HG03432 (cell line): ENCODE data around the gene UBIAD1.

ENCODE experiments used
- ATAC-seq: cut with Tn5 transposase; IDR thresholded peaks from one replicate; pipeline ENCODE4 v1.9.1; 2021; ENCODE audit warnings: mild to moderate bottlenecking, moderate library complexity; ENCODE audit not compliant: unreplicated experiment

UBIAD1 gene

DNA sequence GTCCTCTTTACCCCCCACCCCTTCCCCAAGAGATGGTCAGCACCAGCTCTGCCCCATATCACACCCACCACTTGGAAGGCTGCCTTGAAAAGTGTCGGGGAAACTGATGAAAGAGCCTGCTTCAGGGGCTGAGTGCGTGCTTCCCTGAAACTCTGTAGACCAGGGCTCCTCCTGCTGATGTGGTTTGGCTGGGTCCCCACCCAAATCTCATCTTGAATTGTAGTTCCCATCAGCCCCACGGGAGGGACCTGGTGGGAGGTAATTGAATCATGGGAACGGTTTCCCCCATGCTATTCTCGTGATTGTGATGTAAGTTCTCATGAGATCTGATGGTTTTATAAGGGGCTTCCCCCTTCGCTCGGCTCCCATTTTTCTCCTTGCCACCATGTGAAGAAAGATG lies 36.4 kb downstream of the UBIAD1 start:
- no peak for ATAC-seq

DNA sequence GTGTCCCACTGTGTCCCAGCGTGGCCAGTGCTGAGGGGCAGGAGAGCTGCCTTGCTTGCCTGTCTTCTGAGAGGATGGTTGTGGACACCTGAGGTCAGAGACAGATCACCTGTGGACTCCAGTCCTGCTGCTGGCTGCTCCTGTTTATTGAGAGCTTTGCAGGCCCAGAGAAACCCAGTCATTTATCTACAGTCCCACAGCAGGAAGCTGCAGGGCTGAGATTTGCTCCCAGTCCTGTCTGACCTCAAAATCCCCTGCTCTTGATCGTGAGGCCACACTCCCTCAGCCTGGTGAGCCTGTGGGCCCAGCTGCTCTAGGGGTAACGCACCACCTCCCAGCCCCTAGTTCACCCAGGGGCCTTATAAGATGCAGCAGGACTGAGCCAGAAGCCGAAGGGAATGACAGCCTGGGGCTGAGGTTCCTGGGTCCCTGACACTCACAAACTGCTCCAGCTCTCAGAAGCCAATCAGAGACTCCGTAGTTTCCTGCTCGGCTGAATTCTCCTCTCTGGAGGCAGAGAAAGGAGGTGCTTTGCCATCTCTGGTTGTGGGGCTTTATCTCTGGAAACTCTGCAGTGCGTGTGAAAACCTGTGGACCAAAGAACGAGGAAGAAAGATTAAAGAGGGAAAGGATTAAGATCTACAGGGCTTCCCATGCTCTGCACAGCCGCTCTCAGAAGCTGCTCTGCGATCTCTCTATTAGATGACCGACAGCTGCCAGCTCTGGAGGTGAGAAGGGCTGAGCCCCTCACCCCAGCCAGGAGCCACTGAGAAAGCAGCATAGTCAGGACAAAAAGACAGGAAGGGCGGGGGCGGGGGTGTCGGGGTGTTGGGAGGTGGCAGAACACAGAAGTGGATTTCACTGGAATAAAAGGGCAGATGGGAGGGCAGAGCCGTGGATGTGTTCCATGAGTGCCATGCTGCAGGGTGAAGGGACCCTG lies 39.1 kb downstream of the UBIAD1 start:
- ATAC-seq, result no peak

DNA sequence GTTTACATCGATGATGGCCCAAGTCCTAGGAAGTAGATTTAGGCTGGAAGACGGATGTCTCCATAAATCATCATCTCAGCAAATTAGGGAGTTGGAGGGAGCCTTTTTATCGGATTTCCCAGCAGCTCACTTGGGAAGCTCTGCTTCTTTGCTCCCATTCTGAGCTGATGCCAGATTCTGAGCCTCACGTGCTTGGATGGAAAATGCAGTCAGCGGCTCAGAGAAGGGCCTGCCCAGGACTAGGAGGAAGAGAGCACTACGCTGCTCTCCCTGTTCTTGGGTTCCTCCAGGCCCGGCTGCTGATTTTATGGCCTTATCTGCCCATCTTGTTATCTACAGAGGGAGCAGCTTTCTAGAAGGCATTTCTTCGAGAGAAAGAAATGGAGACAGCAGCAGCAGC lies 42.0 kb downstream of the UBIAD1 start:
- no peak for ATAC-seq

DNA sequence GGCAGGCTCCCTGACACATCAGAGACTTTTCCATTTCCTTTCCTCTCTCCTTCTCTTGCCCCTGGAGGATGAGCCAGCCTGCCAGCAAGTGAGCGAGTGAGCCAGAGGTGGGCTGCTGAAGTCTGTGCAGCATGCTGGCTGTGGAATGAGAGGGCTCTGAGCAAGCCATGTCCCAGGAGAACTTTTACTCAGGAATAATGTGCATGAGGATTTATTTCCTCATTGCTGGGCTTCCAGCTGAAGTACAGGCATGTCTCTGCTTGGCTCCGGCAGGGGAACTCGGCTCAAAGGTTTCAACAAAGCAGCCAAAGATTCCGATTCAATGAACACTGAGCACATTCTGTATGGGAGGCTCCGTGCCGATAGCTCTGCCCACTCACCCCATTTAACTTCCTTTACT lies 43.7 kb downstream of the UBIAD1 start:
- ATAC-seq, result no peak

DNA sequence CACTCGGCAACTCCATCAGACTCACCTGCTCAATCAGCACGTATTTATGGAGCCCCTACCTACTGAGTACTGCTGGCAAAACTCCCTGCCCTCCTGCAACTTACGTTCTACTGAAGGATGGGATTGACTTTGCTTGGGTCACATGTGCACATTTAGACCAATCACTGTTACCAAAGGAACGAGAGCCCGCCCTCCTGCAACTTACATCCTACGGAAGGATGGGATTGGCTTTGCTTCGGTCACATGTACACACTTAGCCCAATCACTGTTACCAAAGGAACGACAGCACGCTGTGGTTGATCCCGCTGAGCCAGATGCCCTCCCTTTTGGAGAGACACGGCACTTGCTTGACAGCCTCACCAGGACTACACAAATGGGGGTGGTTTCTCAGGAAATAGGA lies 46.0 kb downstream of the UBIAD1 start:
- no peak for ATAC-seq

DNA sequence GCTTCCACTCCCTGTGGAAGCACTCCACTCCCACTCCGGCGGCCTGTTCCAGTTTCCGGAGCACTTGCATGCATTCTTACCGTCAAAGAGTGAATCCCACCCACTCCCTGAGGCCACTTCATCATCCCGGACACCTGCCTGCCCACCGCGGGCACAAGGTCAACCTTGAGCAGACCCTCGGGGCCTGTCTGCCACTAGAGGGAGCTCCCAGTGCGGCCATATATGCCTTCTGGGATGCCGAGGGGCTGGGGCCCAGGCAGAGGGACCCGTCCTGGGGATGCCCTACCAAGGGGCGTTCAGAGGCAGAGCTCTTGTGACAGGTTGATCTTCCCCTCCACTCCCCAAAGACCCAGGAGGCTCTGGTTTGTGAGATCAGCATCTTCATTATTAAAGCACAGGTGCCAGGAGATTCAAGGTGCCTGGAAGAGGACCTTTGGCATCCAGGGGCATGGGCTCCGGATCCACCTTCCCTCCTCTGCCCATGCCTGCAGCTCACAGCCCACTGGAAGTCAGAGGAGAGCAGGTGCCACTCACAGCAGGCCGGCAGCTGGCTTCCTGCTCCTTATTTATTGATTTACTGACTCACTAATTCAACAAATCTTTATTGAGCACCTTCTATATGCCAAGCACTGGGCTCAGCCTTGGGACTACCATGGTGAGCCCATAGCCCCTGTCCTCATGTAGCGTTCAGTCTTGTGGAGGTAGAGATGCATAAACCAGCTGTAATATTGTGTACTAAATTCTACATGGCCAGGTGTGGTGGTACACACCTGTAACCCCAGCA lies 47.3 kb downstream of the UBIAD1 start:
- ATAC-seq, result no peak

DNA sequence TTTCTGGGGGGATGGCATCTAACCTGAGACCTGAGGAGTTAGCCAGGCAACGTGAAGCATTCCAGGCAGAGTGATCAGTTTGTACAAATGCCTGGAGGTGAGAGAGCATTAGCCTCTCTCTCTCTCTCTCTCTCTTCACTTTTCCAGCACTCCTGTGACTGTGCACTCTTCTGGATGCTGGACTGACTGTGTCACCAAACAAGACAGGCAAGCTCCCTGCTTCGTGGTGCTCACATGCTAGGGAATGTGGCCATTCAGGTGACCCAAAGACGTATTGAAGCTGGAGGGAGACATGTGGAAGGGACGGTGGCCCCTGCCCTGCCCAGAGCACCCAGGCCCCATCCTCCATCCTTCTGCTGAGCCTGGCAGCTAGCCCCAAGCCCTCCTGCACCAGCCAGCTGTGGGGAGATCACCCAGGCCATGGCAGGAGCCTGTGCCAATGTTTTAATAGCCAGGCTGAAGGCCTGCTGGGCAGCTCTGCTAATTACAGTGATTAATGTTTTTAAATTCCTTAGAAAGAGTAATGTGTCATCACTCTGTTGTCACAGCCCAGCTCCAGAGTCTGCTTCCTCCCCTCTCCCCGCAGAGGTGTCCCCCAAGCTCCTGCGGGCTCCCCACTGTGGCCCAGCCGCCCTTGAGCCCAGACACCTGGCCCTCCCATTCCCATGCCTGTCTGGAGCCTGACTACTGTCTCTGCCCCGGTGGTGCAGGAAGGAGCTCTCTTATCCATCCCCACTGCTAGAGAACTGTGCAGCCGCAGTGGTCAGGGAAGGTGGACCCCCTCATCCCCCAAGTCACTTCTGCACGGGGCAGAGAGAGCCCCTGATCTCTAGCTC lies 48.9 kb downstream of the UBIAD1 start:
- no peak for ATAC-seq

DNA sequence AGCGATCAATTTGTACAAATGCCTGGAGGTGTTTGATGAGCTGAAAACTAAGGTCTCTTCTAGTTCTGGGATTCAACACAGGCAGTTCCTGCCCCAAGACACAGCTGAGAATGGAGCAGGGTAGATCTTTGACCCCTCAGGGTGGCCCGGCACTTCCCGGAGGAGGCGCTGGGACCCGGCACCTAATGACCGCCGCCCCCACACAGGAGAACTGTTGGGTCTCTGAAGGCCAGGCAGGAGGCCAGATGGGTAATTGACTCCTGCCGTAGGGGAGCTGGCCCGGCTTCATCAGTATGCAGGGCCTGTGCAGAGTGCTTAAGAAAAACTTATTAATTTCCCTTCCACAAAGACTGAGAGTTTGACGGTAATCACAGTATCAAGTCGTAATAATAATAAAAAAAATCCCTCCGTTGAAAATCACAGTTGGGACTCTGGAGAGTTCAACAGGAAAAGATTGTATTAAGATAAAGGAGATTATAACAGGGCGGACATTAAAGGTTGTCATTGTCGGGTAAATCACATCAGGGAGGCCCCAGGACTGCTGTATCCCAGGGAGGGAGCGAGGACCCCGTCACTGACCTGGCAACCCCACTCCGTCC lies 51.7 kb downstream of the UBIAD1 start:
- ATAC-seq, result no peak

DNA sequence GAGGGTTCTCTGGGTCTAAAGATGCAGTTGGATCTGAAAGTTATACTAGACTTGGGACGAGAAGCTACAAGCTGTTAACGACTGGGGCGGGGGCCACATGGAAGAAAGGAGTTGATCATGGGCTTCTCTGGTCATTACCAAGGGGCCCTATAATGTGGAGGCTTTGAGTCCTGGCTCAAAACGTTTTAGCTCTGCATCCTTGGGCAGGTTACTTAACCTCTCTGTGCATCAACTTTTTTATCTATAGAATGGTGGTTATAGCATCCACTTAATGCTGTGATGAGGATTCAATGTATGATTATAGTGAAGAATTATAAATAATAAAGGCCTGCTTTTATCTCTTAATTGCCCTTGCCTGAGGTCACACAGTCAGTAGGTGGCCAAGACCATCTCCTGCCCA lies 53.1 kb downstream of the UBIAD1 start:
- ATAC-seq, result no peak

DNA sequence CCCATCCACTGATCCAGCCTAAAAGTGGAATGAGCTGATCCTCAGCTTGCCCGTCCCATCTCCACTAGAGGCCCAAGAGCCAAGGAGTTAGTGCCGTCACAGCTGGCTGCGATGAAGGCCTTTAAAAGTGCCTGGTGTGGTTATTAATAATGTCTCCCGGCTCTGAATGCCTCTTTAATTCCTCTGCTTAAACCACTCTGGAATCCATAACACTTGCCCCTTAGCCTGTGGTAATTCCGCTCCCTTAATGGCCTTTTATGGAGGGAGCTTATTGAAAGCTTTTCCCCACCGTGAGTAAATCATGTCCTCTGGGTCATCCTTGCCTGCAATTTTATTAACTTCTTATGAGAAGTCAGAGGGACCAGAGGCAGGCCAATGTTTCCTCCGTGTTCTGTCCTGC lies 55.4 kb downstream of the UBIAD1 start:
- ATAC-seq, result no peak

DNA sequence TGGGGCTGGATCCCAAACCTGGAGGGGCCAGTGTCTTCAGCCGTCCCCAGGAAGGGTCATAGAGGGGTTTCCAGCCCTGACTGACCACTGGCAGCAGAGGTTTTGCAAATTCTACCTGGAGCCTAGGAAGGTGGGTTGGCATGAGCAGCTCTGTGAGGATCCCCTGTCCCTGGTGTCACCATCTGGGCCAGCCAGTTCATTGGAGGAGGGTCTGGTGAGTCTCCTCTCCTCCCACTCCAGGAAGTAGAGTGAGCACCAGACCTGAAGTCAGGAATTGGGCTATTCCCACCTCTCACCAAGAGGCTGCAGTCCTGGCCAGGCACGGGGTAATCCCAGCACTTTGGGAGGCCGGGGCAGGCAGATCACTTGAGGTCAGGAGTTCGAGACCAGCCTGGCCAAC lies 57.4 kb downstream of the UBIAD1 start:
- ATAC-seq, result no peak

DNA sequence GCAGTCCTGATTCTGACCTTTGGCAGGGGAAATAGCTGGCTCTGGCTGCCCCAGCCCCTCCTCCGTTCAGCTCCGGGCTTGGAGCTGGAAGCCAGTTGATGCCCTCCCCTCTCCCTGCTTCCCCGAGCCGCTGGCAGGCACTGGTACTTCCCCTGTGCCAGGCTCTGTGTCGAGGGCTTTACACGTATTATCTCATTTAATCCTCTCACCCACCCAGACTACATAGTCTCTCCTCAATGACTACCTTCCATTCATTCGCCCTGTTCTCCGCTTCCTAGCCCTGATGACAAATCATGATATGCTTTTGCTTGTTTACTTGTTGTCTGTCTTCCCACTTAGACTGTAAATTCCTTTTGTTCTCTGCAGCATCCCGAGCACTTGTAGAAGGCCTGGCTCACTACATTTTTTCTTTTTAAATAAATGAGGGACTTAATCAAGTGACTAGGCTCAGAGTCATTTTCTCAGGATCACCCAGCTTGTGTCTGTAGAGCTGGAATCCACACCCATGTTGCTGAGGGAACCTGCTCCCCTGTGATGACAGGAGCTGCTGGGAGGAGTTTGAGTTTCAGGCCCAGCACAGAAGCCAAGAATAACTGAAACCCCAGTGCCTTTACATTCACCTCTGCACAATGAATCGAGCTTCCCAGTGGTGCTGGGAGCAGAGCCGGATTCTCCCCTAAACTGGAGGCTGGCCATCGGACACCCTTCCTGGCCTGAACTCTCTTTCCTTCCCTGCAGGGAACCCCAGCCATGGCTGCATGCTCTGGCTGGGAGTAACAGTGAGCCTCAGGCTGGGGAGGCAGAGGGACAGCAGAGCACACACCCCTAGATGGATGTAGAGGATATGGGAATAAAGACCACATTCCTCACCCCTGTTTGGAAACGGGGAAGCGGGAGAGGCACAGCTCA lies 58.3 kb downstream of the UBIAD1 start:
- ATAC-seq, result no peak

DNA sequence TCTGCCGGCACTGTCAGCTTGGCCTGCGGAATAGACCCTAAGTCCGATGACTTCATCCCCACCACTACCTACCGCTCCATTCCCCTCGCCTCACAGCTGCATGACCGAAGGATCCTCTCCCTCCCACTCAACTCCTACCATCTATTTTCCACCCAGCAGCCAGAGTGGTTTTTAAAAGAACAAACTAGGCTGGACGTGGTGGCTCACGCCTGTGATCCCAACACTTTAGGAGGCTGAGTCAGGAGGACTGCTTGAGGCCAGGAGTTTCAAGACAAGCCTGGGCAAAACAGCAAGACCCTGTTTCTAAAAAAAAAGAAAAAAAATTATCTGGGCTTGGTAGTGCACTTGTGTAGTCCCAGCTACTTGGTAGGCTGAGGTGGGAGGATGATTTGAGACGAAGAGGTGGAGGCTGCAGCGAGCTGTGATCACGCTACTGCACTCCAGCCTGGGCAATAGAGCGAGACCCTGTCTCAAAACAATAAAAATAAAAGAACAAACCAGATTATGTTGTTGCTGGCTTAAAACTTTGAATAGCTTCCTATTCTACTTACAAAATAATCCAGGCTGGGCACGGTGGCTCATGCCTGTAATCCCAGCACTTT lies 59.0 kb downstream of the UBIAD1 start:
- no peak for ATAC-seq

DNA sequence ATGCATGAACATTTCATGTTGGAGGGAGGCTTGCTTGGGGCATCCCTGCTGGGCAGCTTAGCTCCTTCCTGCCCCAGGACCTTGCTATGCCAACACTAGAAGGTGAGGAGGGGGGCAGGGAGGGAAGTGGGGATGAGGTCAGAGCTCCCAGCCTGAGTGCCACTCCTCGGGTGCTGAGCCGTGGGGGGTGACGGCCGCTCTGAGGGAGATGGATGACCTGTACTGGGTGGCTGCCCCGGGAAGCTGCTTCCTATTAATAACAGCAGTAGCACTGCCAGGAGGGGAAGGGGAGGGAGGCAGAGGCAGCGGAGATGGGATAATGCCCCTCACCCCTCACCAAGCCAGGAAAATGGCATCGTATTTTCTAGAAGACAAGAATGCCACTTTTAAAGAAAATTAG lies 60.6 kb downstream of the UBIAD1 start:
- ATAC-seq, result no peak

DNA sequence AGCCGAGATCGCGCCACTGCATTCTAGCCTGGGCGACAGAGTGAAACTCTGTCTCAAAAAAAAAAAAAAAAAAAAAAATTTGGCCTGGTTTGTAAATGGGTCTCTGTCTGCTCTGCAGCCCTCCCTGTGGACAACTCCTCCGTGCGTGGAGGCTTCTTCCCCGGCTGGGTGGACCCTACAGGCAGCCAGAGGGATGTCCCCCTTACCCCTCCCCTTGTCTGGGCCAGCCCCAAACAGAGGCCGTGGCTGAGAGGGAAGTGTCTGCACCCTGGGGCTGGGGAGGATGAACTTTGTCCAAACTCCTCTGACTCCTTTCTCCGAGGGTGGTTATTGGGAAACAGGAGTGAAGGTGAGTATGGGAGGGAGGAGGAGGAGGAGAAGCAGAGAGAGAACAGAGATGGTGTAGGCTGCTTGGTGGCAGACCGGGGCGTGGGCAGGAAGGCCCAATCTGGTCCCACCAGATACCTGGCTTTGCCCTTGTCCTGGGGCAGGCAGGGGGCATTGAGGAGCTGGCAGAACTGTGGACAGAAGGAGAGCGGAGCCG lies 61.3 kb downstream of the UBIAD1 start:
- ATAC-seq, result no peak

DNA sequence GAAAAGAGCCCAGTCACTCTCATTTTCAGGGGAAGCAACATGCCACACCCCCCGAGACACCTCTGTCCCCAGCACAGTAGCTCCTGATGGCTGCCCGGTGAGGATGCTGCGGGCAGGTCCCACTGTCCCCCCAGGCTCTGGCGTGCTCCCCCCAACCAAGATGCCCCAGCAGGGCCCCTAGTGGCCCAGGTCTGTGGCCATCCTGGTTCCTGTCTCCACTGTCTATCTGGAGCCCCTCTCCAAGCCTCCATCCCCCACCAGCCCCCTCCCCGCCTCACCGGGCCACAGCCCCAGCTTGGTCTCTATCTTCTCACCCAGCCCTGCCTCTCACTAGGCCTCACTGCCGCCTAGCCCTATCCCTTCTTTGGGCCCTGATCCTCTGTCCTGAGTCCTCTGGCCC lies 61.8 kb downstream of the UBIAD1 start:
- ATAC-seq, result no peak

DNA sequence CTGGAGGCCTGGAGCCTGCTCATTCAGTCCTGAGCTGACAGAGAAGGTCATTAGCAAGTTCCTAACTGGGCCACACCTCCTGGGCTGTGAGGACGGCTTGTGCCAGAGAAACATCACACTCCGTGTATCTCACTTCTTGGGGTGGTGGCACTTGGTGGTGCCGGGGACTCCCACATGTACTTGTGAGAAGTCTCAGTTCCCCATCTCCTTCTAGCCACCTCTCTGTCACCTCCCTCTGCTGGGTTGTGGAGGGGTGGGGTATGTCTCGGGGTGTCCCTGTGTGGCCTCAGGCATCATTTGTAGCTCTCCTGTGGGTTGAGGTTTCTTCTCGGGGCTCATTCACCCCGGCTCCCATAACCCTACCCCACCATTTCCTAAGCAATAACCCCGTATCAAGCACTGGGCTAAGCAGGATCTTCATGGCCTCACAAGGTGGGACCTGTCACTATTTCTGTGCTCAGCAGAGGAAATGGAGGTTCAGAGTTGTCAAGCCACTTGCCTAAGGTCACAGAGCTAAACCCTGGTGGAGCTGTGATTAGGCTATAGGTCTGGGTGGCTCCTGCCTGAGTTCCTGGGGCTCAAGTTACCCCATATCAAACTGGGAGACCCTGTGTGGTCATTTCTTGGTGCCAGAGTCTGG lies 62.5 kb downstream of the UBIAD1 start:
- peak; percentile 86 for ATAC-seq

DNA sequence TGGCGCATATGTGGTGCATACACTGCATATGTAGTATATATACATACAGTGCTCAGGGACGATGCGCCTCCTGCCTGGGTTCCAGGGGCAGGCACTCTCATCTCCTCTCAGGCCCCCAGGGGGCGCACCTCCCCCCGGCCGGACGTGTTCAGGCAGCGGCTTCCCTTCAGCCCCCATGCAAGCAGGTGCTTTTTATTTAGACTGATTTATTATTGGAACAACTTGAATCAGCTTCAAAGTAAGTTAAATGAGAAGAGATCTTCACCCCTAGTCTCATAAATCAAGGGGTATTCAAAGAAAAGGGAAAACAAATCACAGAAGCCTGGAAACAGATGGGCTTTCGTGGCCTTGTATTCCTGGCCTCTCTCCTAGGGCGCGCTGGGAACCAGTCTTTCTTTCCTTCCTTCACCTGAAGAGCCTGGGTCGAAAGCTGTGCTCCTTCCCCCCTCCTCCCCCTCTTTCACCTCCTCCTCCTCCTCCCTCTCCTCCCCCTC lies 64.6 kb downstream of the UBIAD1 start:
- ATAC-seq, result peak; percentile 46
